NCI-H345 (cell line): ENCODE results near the gene PNMA3.
A peak's percentile ranks its signal among the peaks of the same experiment; 100 is the strongest.
"Not testable (repeated sequence)": the region's sequence is repeated elsewhere in the genome, so short reads cannot be mapped to it uniquely, and the experiment has no call there.

ENCODE experiments used
- DNase-seq: peaks from one replicate; lab custom pipeline; 2025; lab: John Stamatoyannopoulos, UW

Gene PNMA3

GRCh38 chrX:153055871-153056749, at the start of gene PNMA3:
Gene PNMA3 (plus strand): TSS chrX:153056470. CDS start chrX:153057056, 586 bp downstream.
- DNase-seq: no peak

GRCh38 chrX:153017174-153017573, 39.1 kb upstream of the PNMA3 start:
- not testable (repeated sequence) for DNase-seq

- DNase-seq: no peak
Observed at GRCh38 chrX:153019166-153019565, 37.1 kb upstream of the PNMA3 start.

GRCh38 chrX:153026501-153026900, 29.8 kb upstream of the PNMA3 start:
- not testable (repeated sequence) for DNase-seq

- DNase-seq: not testable (repeated sequence)
Observed at GRCh38 chrX:153028487-153028886, 27.8 kb upstream of the PNMA3 start.

GRCh38 chrX:153029162-153029561, 27.1 kb upstream of the PNMA3 start:
- DNase-seq: no peak

GRCh38 chrX:153029875-153030274, 26.4 kb upstream of the PNMA3 start:
- no peak for DNase-seq

GRCh38 chrX:153030801-153031200, 25.5 kb upstream of the PNMA3 start:
- no peak for DNase-seq

- peak; percentile 62 for DNase-seq
Observed at GRCh38 chrX:153032397-153033118, 23.7 kb upstream of the PNMA3 start.

- DNase-seq: no peak
Observed at GRCh38 chrX:153049093-153049492, 7.2 kb upstream of the PNMA3 start.

GRCh38 chrX:153052534-153052933, 3.7 kb upstream of the PNMA3 start:
- DNase-seq: no peak

GRCh38 chrX:153057281-153057680, 1.0 kb downstream of the PNMA3 start:
- DNase-seq: peak; percentile 31

- no peak for DNase-seq
Observed at GRCh38 chrX:153059191-153060094, 3.2 kb downstream of the PNMA3 start.

GRCh38 chrX:153060095-153060445, 3.8 kb downstream of the PNMA3 start:
- no peak for DNase-seq

- DNase-seq: no peak
Observed at GRCh38 chrX:153061732-153062131, 5.5 kb downstream of the PNMA3 start.

GRCh38 chrX:153063315-153063714, 7.0 kb downstream of the PNMA3 start:
- DNase-seq: no peak

GRCh38 chrX:153064061-153064460, 7.8 kb downstream of the PNMA3 start:
- no peak for DNase-seq

GRCh38 chrX:153065389-153065788, 9.1 kb downstream of the PNMA3 start:
- DNase-seq: no peak

- not testable (repeated sequence) for DNase-seq
Observed at GRCh38 chrX:153066402-153066801, 10.1 kb downstream of the PNMA3 start.

- DNase-seq: not testable (repeated sequence)
Observed at GRCh38 chrX:153071909-153072583, 15.8 kb downstream of the PNMA3 start, which contains the start of gene PNMA6A. Gene PNMA6A (plus strand): TSS chrX:153072454. CDS start chrX:153073063, 609 bp downstream.

- not testable (repeated sequence) for DNase-seq
Observed at GRCh38 chrX:153073331-153073730, 17.1 kb downstream of the PNMA3 start.
